Gastrocnemius medialis (tissue), 4 donors: ENCODE data around the gene ATG7. TPM values are rescaled to one million over a fixed set of nuclear protein-coding genes. Genes with fewer than 3 reads are reported as not detected.

Experiments
- ATAC-seq, 2 donors: fragments of 150-250 bp; one replicate each; pipeline ENCODE4 v1.9.1; 2016
- DNase-seq, 2 donors: peaks; one replicate each; pipeline ENCODE4 v3.0.0-alpha.2; 2019
- H3K27ac ChIP-seq, 4 donors: fragments of 200-600 bp; sonication (generic); 1 replicate in 1 of 4; 2 replicates in 3 of 4; pipeline ENCODE4 v1.5.1; 2016 to 2018; ENCODE audit warnings: mild to moderate bottlenecking in 2 of 4, moderate library complexity in 1 of 4
- H3K27me3 ChIP-seq, 3 donors: fragments of 200-600 bp; sonication (generic) in 2 of 3; 1 replicate in 1 of 3; 2 replicates in 2 of 3; pipeline versions ENCODE4 v1.5.1 to v1.6.0; 2016 to 2019; ENCODE audit warnings: mild to moderate bottlenecking in 1 of 3, moderate library complexity in 1 of 3
- H3K36me3 ChIP-seq, 2 donors: fragments of 200-600 bp; sonication (generic) in 1 of 2; one replicate each; pipeline ENCODE4 v1.5.1; 2017 to 2018
- H3K4me1 ChIP-seq, 2 donors: fragments of 200-600 bp; sonication (generic) in 1 of 2; one replicate each; pipeline ENCODE4 v1.5.1; 2016 to 2017; ENCODE audit warnings: mild to moderate bottlenecking in 2 of 2
- H3K4me3 ChIP-seq, 4 donors: fragments of 200-600 bp; sonication (generic) in 3 of 4; 1 replicate in 1 of 4; 2 replicates in 3 of 4; pipeline ENCODE4 v1.5.1; 2016 to 2019; ENCODE audit warnings: mild to moderate bottlenecking in 2 of 4
- H3K9me3 ChIP-seq, 3 donors: fragments of 200-600 bp; sonication (generic) in 2 of 3; 1 replicate in 1 of 3; 2 replicates in 2 of 3; pipeline ENCODE4 v1.5.1; 2016 to 2019
- CTCF ChIP-seq, 5 experiments: fragments of 450-650 bp in 3 of 5; fragments of 200-600 bp in 2 of 5; sonication (generic) in 2 of 5; IDR thresholded peaks in 4 of 5; conservative IDR thresholded peaks in 1 of 5; 1 replicate in 4 of 5; 2 replicates in 1 of 5; pipeline ENCODE4 v1.5.1; 2016 to 2019; ENCODE audit warnings: antibody characterized with exemption in 5 of 5, mild to moderate bottlenecking in 3 of 5, moderate library complexity in 3 of 5
- POLR2A ChIP-seq, 2 donors: fragments of 450-650 bp; IDR thresholded peaks; one replicate each; pipeline ENCODE4 v1.6.1; 2017; ENCODE audit warnings: antibody characterized with exemption in 2 of 2, mild to moderate bottlenecking in 2 of 2, moderate library complexity in 2 of 2
- in situ Hi-C, 4 donors: fragments of 200-750 bp; cut with MboI; loops; one replicate each; pipeline versions ENCODE4 v1.15.0 to v1.8.0; 2017; ENCODE audit warnings: low sequenced_read_pairs in 4 of 4
- intact Hi-C: fragments of 100-400 bp; cut with DNase I; formaldehyde crosslinking; loops from one replicate; pipeline ENCODE4 v1.15.1; 2023; ENCODE audit warnings: low total_unique reads
- total RNA-seq, 4 donors: library from RNA; depleted of rRNA; stranded (reverse); fragments of >200 nt; gene quantifications; one replicate each; pipeline versions ENCODE4 v1.1.0 to v1.2.3, GENCODE V29; 2016

ATG7 gene
- total RNA-seq, 4 donors from 2014 or later, result 13.5 to 29.2 (median 15.0) TPM

- Histone ChIP-seq H3K4me1 (peaks cover 33 to 54% of the 10 kb centered on the region in 2 donors), H3K27ac (peak overlapping the region in 2 of 4 donors; percentile 65 to 88), H3K27me3 (no peaks in the 10 kb centered on the region), H3K4me3 (no peak overlapping the region), H3K9me3 (no peaks in the 10 kb centered on the region), H3K36me3 (peaks cover 0 to 4% of the 10 kb centered on the region in 2 donors)
- ATAC-seq, result no peak
- TF ChIP-seq CTCF (IDR thresholded peaks at IDR 0.05 in 4 of 5, conservative IDR thresholded peaks at IDR 0.05 in 1 of 5) (no peak), POLR2A (IDR thresholded peaks at IDR 0.05) (no peak)
- DNase-seq, result no peak
- intact Hi-C loops, result no loop called here
- in situ Hi-C loops, result no loop called here
Measured at GRCh38 chr3:11563159-11563864, 291.1 kb downstream of the ATG7 start.

GRCh38 chr3:11563865-11564185 is 291.6 kb downstream of the ATG7 start:
- peaks cover 39 to 59% of the 10 kb centered on the region in 2 donors for H3K4me1 ChIP-seq
- TF ChIP-seq POLR2A (IDR thresholded peaks at IDR 0.05), result no peak
- no peak for TF ChIP-seq CTCF (IDR thresholded peaks at IDR 0.05 in 4 of 5, conservative IDR thresholded peaks at IDR 0.05 in 1 of 5)
- H3K27ac ChIP-seq, result peak overlapping the region in 2 of 4 donors; percentile 65 to 88
- peaks cover 0 to under 1% of the 10 kb centered on the region in 2 donors for H3K36me3 ChIP-seq
- no peak overlapping the region for H3K4me3 ChIP-seq
- in situ Hi-C loops, result no loop called here
- intact Hi-C loops, result no loop called here
- ATAC-seq (no peak), DNase-seq (no peak)
- no peaks in the 10 kb centered on the region for H3K27me3 ChIP-seq
- H3K9me3 ChIP-seq, result no peaks in the 10 kb centered on the region

- intact Hi-C loops (no loop called here), in situ Hi-C loops (no loop called here)
- Histone ChIP-seq H3K4me3 (no peak overlapping the region), H3K9me3 (no peaks in the 10 kb centered on the region), H3K4me1 (peaks cover 39 to 59% of the 10 kb centered on the region in 2 donors), H3K36me3 (no peaks in the 10 kb centered on the region), H3K27ac (peak overlapping the region in 2 of 4 donors; percentile 18 to 88), H3K27me3 (no peaks in the 10 kb centered on the region)
- TF ChIP-seq POLR2A (IDR thresholded peaks at IDR 0.05) (no peak), CTCF (IDR thresholded peaks at IDR 0.05 in 4 of 5, conservative IDR thresholded peaks at IDR 0.05 in 1 of 5) (no peak)
- no peak for ATAC-seq
- DNase-seq, result no peak
Measured at GRCh38 chr3:11564577-11565001, 292.4 kb downstream of the ATG7 start.

GRCh38 chr3:11565072-11565471 is 292.9 kb downstream of the ATG7 start:
- ATAC-seq (no peak), DNase-seq (no peak)
- no peak overlapping the region for H3K4me3 ChIP-seq
- in situ Hi-C loops, result no loop called here
- intact Hi-C loops, result no loop called here
- no peaks in the 10 kb centered on the region for H3K36me3 ChIP-seq
- peaks cover 34 to 59% of the 10 kb centered on the region in 2 donors for H3K4me1 ChIP-seq
- no peak for TF ChIP-seq POLR2A (IDR thresholded peaks at IDR 0.05)
- no peak for TF ChIP-seq CTCF (IDR thresholded peaks at IDR 0.05 in 4 of 5, conservative IDR thresholded peaks at IDR 0.05 in 1 of 5)
- H3K9me3 ChIP-seq, result no peaks in the 10 kb centered on the region
- no peaks in the 10 kb centered on the region for H3K27me3 ChIP-seq
- H3K27ac ChIP-seq, result peak overlapping the region; percentile 4 to 88 (median 14)
